HCT116 (cell line): ENCODE results near the gene WLS. TPM values are rescaled to one million over a fixed set of nuclear protein-coding genes. Genes with fewer than 3 reads are reported as not detected.

ENCODE experiments used
- ATAC-seq: fragments of 200-7000 bp; cut with Tn5 transposase; 2 replicates; pipeline ENCODE4 v1.9.1; 2020; ENCODE audit warnings: mild to moderate bottlenecking, moderate library complexity
- BruUV-seq: library from RNA; stranded (reverse); fragments of 400-500 nt; replicated peaks from 2 replicates; lab custom pipeline; 2021; lab: Mats Ljungman, UMichigan
- CTCF ChIA-PET: fragments of 300-600 bp; sonication (Branson Sonifier 250); formaldehyde crosslinking; loops from one replicate; lab custom pipeline; 2021; ENCODE audit warnings: antibody characterized with exemption; lab: Charles Lee
- POLR2A ChIA-PET: fragments of 300-600, 350-600 bp; sonication (Branson Sonifier 250); formaldehyde crosslinking; loops from one replicate; lab custom pipeline; 2021; ENCODE audit warnings: antibody characterized with exemption; lab: Charles Lee
- RAD21 ChIA-PET, 2 experiments: fragments of 300-600 bp; sonication (Branson Sonifier 250); formaldehyde crosslinking; loops; one replicate each; lab custom pipeline; 2023; ENCODE audit warnings: low total read pairs in 2 of 2; ENCODE audit not compliant: uncharacterized antibody in 2 of 2, unreplicated experiment in 2 of 2, low non-redundant PET in 1 of 2; lab: Charles Lee
- DNase-seq: peaks from one replicate; pipeline ENCODE4 v3.0.0-alpha.2; 2010; ENCODE audit warnings: low read depth, low spot score
- H2AFZ ChIP-seq: fragments of 200-600 bp; shearing (Covaris generic), sonication (generic); 2 replicates; pipeline ENCODE4 v1.6.1; 2017; ENCODE audit warnings: low read depth, mixed run types, mixed read lengths, antibody characterized with exemption, low read length; ENCODE audit not compliant: poor library complexity, severe bottlenecking
- H3K27ac ChIP-seq: 2 replicates; pipeline ENCODE4 v1.5.1; 2012; ENCODE audit warnings: low read depth, low read length
- H3K27me3 ChIP-seq: fragments of 200-600 bp; sonication (generic); 2 replicates; pipeline ENCODE4 v1.6.1; 2016; ENCODE audit warnings: mixed run types, low read length, mixed read lengths; ENCODE audit not compliant: insufficient read depth
- H3K36me3 ChIP-seq, 2 experiments: fragments of 200-500 bp in 1 of 2; fragments of 200-600 bp in 1 of 2; sonication (Bioruptor generic) in 1 of 2; sonication (generic) in 1 of 2; 2 replicates each; pipeline versions ENCODE4 v1.5.1 to v1.6.1; 2014 to 2016; ENCODE audit warnings: low read length in 2 of 2, inconsistent platforms in 1 of 2, mixed read lengths in 1 of 2, mixed run types in 1 of 2; ENCODE audit not compliant: insufficient read depth in 2 of 2, control insufficient read depth in 1 of 2
- H3K4me1 ChIP-seq, 2 experiments: fragments of 200-600 bp in 1 of 2; sonication (generic) in 1 of 2; 2 replicates each; pipeline versions ENCODE4 v1.5.1 to v1.6.1; 2012 to 2017; ENCODE audit warnings: low read length in 2 of 2, inconsistent platforms in 1 of 2, mild to moderate bottlenecking in 1 of 2, mixed read lengths in 1 of 2, mixed run types in 1 of 2, moderate library complexity in 1 of 2; ENCODE audit not compliant: insufficient read depth in 2 of 2, control insufficient read depth in 1 of 2
- H3K4me2 ChIP-seq: fragments of 200-600 bp; sonication (generic); 2 replicates; pipeline ENCODE4 v1.6.1; 2017; ENCODE audit warnings: mixed run types, low read length, mixed read lengths
- H3K4me3 ChIP-seq, 2 experiments: fragments of 200-600 bp in 1 of 2; sonication (generic) in 1 of 2; replicated peaks in 1 of 2; 2 replicates each; pipeline ENCODE4 v1.5.1; 2011 to 2016; ENCODE audit warnings: low read length in 2 of 2, control low read depth in 1 of 2, low read depth in 1 of 2, mild to moderate bottlenecking in 1 of 2, mixed read lengths in 1 of 2, mixed run types in 1 of 2
- H3K79me2 ChIP-seq: fragments of 200-600 bp; sonication (generic); 2 replicates; pipeline ENCODE4 v1.6.1; 2017; ENCODE audit warnings: mild to moderate bottlenecking, mixed run types, low read length, moderate library complexity, mixed read lengths; ENCODE audit not compliant: insufficient read depth
- H3K9ac ChIP-seq: fragments of 200-600 bp; sonication (generic); 2 replicates; pipeline ENCODE4 v1.6.1; 2016; ENCODE audit warnings: low read length, mixed read lengths
- H3K9me2 ChIP-seq: fragments of 200-600 bp; sonication (generic), shearing (Covaris generic); 2 replicates; pipeline ENCODE4 v1.6.1; 2017; ENCODE audit warnings: mixed run types, mild to moderate bottlenecking, moderate library complexity; ENCODE audit not compliant: insufficient read depth
- H3K9me3 ChIP-seq, 2 experiments: fragments of 200-500 bp in 1 of 2; fragments of 200-600 bp in 1 of 2; sonication (Bioruptor generic) in 1 of 2; sonication (generic) in 1 of 2; 2 replicates each; pipeline ENCODE4 v1.6.1; 2014 to 2017; ENCODE audit warnings: low read length in 2 of 2, mixed read lengths in 2 of 2, inconsistent platforms in 1 of 2, low read depth in 1 of 2, mild to moderate bottlenecking in 1 of 2, mixed run types in 1 of 2, moderate library complexity in 1 of 2; ENCODE audit not compliant: control insufficient read depth in 1 of 2, insufficient read depth in 1 of 2
- H4K20me1 ChIP-seq: fragments of 200-600 bp; sonication (generic), shearing (Covaris generic); 2 replicates; pipeline ENCODE4 v1.6.1; 2017; ENCODE audit warnings: mixed run types, mild to moderate bottlenecking, moderate library complexity; ENCODE audit not compliant: insufficient read depth
- CEBPB ChIP-seq: IDR thresholded peaks from 2 replicates; pipeline ENCODE4 v1.6.1; 2012; ENCODE audit warnings: low read depth
- CTCF ChIP-seq, 3 experiments: fragments of 200-600 bp in 1 of 3; sonication (generic) in 1 of 3; IDR thresholded peaks in 2 of 3; conservative IDR thresholded peaks in 1 of 3; 2 replicates each; pipeline ENCODE4 v1.5.1; 2012 to 2017; ENCODE audit warnings: low read depth in 2 of 3, low read length in 2 of 3, antibody characterized with exemption in 1 of 3, borderline replicate concordance in 1 of 3, control low read depth in 1 of 3, mild to moderate bottlenecking in 1 of 3, mixed read lengths in 1 of 3, mixed run types in 1 of 3, moderate library complexity in 1 of 3; ENCODE audit not compliant: insufficient read depth in 1 of 3
- ELF1 ChIP-seq: IDR thresholded peaks from 2 replicates; pipeline ENCODE4 v1.6.1; 2012; ENCODE audit warnings: low read depth, borderline replicate concordance
- EZH2phosphoT487 ChIP-seq: fragments of 200-600 bp; IDR thresholded peaks from 2 replicates; pipeline ENCODE4 v1.6.1; 2018; ENCODE audit warnings: antibody characterized with exemption, borderline replicate concordance
- SP1 ChIP-seq: IDR thresholded peaks from 2 replicates; pipeline ENCODE4 v1.6.1; 2012; ENCODE audit warnings: low read depth
- SRF ChIP-seq: IDR thresholded peaks from 2 replicates; pipeline ENCODE4 v1.6.1; 2012; ENCODE audit warnings: low read depth
- YY1 ChIP-seq: IDR thresholded peaks from 2 replicates; pipeline ENCODE4 v1.6.1; 2011; ENCODE audit warnings: low read length, low read depth, moderate library complexity, mild to moderate bottlenecking; ENCODE audit not compliant: insufficient replicate concordance; ENCODE audit errors: extremely low read depth
- ZBTB33 ChIP-seq: IDR thresholded peaks from 2 replicates; pipeline ENCODE4 v1.6.1; 2011; ENCODE audit warnings: mild to moderate bottlenecking, low read length, moderate library complexity; ENCODE audit not compliant: insufficient replicate concordance; ENCODE audit errors: extremely low read depth
- ZFX ChIP-seq: fragments of 450-650 bp; IDR thresholded peaks from 2 replicates; pipeline ENCODE4 v1.6.1; 2017
- ZNF274 ChIP-seq: fragments of 200-500 bp; sonication (Bioruptor generic); IDR thresholded peaks from 2 replicates; pipeline ENCODE4 v1.6.1; 2014; ENCODE audit warnings: mild to moderate bottlenecking, low read depth, low read length, inconsistent platforms
- intact Hi-C: fragments of 100-400 bp; cut with micrococcal nuclease; formaldehyde crosslinking; loops from 2 replicates; pipeline ENCODE4 v1.10.0; 2022
- total RNA-seq: library from RNA; stranded (reverse); gene quantifications from one replicate; pipeline ENCODE4 v1.2.1, GENCODE V29; 2021; ENCODE audit not compliant: unreplicated experiment
- TF ChIP-seq, protein P1 (sequence below): IDR thresholded peaks from 2 replicates; pipeline ENCODE4 v1.6.1; 2012
- TF ChIP-seq, protein P2 (sequence below): IDR thresholded peaks from 2 replicates; pipeline ENCODE4 v1.6.1; 2012; ENCODE audit warnings: low read depth

WLS gene
- total RNA-seq, 1 experiment from 2014 or later: 38.0 TPM

GRCh38 chr1:68180441-68181164, 51.7 kb downstream of the WLS start:
- BruUV-seq: no TSS peak
- H3K27me3 ChIP-seq: no peaks in the 10 kb centered on the region
- H3K4me2 ChIP-seq: no peak overlapping the region
- H3K4me1 ChIP-seq: peaks cover 26 to 36% of the 10 kb centered on the region in 2 experiments
- no peaks in the 10 kb centered on the region for H3K9me3 ChIP-seq
- no peaks in the 10 kb centered on the region for H3K79me2 ChIP-seq
- ChIA-PET RAD21 (no interaction called here), CTCF (no interaction called here)
- no peak overlapping the region for H2AFZ ChIP-seq
- H3K4me3 ChIP-seq: no peak overlapping the region
- H3K27ac ChIP-seq: no peak overlapping the region
- no peak for ATAC-seq
- no peaks in the 10 kb centered on the region for H4K20me1 ChIP-seq
- no peak for DNase-seq
- TF ChIP-seq YY1 (no peak), ZFX (no peak), CTCF (IDR thresholded peaks at IDR 0.05 in 2 of 3, conservative IDR thresholded peaks at IDR 0.05 in 1 of 3; ENCODE audit: borderline replicate concordance in 1 of 3, insufficient read depth in 1 of 3, low read depth in 2 of 3, low read length in 2 of 3) (no peak), ZNF274 (no peak), SRF (no peak), CEBPB (no peak), ELF1 (no peak), EZH2phosphoT487 (no peak), ZBTB33 (no peak), SP1 (no peak)
- TF ChIP-seq, protein P1, sequence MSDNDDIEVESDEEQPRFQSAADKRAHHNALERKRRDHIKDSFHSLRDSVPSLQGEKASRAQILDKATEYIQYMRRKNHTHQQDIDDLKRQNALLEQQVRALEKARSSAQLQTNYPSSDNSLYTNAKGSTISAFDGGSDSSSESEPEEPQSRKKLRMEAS: no peak
- TF ChIP-seq, protein P2, sequence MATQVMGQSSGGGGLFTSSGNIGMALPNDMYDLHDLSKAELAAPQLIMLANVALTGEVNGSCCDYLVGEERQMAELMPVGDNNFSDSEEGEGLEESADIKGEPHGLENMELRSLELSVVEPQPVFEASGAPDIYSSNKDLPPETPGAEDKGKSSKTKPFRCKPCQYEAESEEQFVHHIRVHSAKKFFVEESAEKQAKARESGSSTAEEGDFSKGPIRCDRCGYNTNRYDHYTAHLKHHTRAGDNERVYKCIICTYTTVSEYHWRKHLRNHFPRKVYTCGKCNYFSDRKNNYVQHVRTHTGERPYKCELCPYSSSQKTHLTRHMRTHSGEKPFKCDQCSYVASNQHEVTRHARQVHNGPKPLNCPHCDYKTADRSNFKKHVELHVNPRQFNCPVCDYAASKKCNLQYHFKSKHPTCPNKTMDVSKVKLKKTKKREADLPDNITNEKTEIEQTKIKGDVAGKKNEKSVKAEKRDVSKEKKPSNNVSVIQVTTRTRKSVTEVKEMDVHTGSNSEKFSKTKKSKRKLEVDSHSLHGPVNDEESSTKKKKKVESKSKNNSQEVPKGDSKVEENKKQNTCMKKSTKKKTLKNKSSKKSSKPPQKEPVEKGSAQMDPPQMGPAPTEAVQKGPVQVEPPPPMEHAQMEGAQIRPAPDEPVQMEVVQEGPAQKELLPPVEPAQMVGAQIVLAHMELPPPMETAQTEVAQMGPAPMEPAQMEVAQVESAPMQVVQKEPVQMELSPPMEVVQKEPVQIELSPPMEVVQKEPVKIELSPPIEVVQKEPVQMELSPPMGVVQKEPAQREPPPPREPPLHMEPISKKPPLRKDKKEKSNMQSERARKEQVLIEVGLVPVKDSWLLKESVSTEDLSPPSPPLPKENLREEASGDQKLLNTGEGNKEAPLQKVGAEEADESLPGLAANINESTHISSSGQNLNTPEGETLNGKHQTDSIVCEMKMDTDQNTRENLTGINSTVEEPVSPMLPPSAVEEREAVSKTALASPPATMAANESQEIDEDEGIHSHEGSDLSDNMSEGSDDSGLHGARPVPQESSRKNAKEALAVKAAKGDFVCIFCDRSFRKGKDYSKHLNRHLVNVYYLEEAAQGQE: no peak
- TF ChIP-seq, all 23 proteins: peak for 0
- intact Hi-C loops: no loop called here
- H3K9me2 ChIP-seq: no peaks in the 10 kb centered on the region
- H3K36me3 ChIP-seq: 0 out of 4 replicates have a peak, but pooled peaks cover 0 to 4% of the 10 kb centered on the region in 2 experiments
- no peak overlapping the region for H3K9ac ChIP-seq
- POLR2A ChIA-PET: no interaction called here
